ENCODE results near the gene DCD. TPM values are rescaled to one million over a fixed set of nuclear protein-coding genes. Genes with fewer than 3 reads are reported as not detected.
"Not testable (repeated sequence)": the region's sequence is repeated elsewhere in the genome, so short reads cannot be mapped to it uniquely, and the experiment has no call there.

Gene DCD
- total RNA-seq, 1 donor from 2014 or later: not detected

DNA sequence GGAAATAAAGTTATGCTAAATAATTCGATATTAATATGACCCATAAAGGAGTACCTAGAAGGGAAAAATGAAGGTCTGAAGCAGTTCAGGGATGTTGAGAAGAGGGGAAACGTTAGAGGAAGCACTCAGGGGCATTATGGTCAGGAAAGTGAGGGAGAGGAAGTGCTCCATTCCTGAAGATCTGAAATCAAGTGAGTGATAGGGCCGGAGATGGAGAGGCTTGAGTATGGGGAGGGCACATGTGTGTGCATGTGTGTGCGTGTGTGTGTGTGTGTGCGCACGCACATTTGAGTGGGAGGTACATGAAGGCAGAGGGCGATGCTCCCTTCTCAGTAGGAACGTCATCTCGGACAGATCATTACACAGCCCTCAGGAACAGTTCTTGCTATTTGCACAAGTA is 4.9 kb upstream of the DCD start:
- Histone ChIP-seq H3K27ac (no peak overlapping the region), H3K36me3 (no peaks in the 10 kb centered on the region), H3K27me3 (no peaks in the 10 kb centered on the region), H3K4me1 (no peaks in the 10 kb centered on the region), H3K4me3 (no peak overlapping the region), H3K9me3 (no peaks in the 10 kb centered on the region)
- intact Hi-C loops (cut with DNase I): no loop called here
- no peak for TF ChIP-seq CTCF (IDR thresholded peaks at IDR 0.05)
- DNase-seq (ENCODE audit: low spot score in 2 of 2): no peak

GRCh38 chr12:54650889-54651288 is 2.7 kb upstream of the DCD start:
- H3K9me3 ChIP-seq: no peaks in the 10 kb centered on the region
- TF ChIP-seq CTCF (IDR thresholded peaks at IDR 0.05): no peak
- DNase-seq (ENCODE audit: low spot score in 2 of 2): no peak
- no peak overlapping the region for H3K27ac ChIP-seq
- intact Hi-C loops (cut with DNase I): no loop called here
- no peaks in the 10 kb centered on the region for H3K4me1 ChIP-seq
- no peaks in the 10 kb centered on the region for H3K36me3 ChIP-seq
- H3K4me3 ChIP-seq: no peak overlapping the region
- no peaks in the 10 kb centered on the region for H3K27me3 ChIP-seq

GRCh38 chr12:54650409-54650808 is 2.2 kb upstream of the DCD start:
- intact Hi-C loops (cut with DNase I): no loop called here
- no peaks in the 10 kb centered on the region for H3K36me3 ChIP-seq
- H3K4me3 ChIP-seq: no peak overlapping the region
- H3K27me3 ChIP-seq: no peaks in the 10 kb centered on the region
- H3K9me3 ChIP-seq: no peaks in the 10 kb centered on the region
- no peak for DNase-seq (ENCODE audit: low spot score in 2 of 2)
- no peak for TF ChIP-seq CTCF (IDR thresholded peaks at IDR 0.05)
- no peaks in the 10 kb centered on the region for H3K4me1 ChIP-seq
- H3K27ac ChIP-seq: no peak overlapping the region

DNA sequence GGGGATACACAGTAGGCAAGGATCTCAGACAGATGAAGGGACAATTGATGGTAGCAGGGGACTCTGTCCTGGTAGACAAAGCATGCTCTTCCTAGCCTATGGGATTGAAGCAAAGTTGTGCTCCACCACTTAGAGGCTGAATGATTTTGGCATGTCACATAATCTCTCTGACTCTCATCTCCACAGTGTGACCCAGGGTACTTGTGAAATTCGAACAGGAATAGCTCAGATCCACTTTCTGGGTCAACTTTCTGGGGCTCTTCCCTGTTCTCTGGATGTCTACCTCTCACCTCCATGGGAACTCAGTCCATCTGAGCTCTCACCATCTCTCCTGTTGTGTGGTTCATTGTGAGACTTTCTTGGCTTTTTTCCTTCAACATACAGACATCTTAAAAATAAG is 1.7 kb upstream of the DCD start:
- no peak for DNase-seq (ENCODE audit: low spot score in 2 of 2)
- H3K4me1 ChIP-seq: no peaks in the 10 kb centered on the region
- no peak overlapping the region for H3K4me3 ChIP-seq
- H3K27me3 ChIP-seq: no peaks in the 10 kb centered on the region
- no peak for TF ChIP-seq CTCF (IDR thresholded peaks at IDR 0.05)
- no peaks in the 10 kb centered on the region for H3K36me3 ChIP-seq
- intact Hi-C loops (cut with DNase I): no loop called here
- H3K27ac ChIP-seq: no peak overlapping the region
- H3K9me3 ChIP-seq: no peaks in the 10 kb centered on the region

DNA sequence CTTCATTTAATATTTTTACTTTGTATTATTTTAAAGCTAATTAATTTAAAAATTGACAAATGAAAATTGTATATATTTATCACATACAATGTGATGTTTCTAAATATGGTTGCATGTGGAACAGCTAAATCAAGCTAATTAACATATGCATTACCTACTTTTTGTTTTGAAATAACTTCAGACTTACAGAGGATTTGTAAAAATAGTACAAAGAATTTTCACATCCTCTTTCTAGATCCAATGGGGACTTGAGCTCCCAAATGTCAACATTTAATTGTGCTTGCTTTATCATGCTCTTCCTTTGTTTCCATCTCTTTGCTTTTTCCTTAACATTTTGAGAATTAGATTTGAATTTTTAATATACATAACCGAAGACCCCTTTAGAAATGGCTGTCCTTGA is 6.6 kb downstream of the DCD start:
- Histone ChIP-seq H3K4me3 (no peak overlapping the region), H3K36me3 (no peaks in the 10 kb centered on the region), H3K27ac (no peak overlapping the region), H3K27me3 (no peaks in the 10 kb centered on the region), H3K9me3 (no peaks in the 10 kb centered on the region), H3K4me1 (no peaks in the 10 kb centered on the region)
- no peak for DNase-seq (ENCODE audit: low spot score in 2 of 2)
- intact Hi-C loops (cut with DNase I): no loop called here
- TF ChIP-seq CTCF (IDR thresholded peaks at IDR 0.05): no peak

DNA sequence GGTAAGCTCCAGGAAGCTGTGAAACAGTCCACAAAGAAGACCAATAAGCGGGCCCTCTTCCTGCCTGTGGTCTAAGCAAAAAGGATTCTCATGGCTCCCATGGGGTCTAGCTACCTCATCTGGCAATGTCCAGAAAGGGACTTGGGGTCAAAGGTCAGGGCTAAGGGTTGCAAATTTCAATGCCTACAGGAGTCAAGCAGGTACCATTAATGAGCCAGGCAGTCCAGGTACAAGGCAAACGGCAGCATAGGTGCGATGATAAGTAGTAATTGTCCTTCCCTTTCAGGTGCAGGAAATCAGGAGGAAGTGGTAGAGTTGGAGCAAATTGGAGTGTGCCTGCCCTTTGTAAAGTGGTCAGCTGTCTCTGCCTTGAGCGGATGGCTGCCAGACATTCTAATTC is 7.1 kb downstream of the DCD start:
- intact Hi-C loops (cut with DNase I): no loop called here
- Histone ChIP-seq H3K36me3 (no peaks in the 10 kb centered on the region), H3K4me1 (no peaks in the 10 kb centered on the region), H3K27ac (no peak overlapping the region), H3K4me3 (no peak overlapping the region), H3K9me3 (no peaks in the 10 kb centered on the region), H3K27me3 (no peaks in the 10 kb centered on the region)
- DNase-seq (ENCODE audit: low spot score in 2 of 2): no peak
- no peak for TF ChIP-seq CTCF (IDR thresholded peaks at IDR 0.05)

DNA sequence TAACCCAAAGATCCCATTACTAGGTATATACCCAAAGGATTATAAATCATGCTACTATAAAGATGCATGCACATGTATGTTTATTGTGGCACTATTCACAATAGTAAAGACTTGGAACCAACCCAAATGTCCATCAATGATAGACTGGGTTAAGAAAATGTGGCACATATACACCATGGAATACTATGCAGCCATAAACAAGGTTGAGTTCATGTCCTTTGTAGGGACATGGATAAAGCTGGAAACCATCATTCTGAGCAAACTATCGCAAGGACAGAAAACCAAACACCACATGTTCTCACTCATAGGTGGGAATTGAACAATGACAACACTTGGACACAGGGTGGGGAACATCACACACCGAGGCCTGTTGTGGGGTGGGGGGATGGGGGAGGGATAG is 9.1 kb downstream of the DCD start:
- DNase-seq (ENCODE audit: low spot score in 2 of 2); intact Hi-C loops (cut with DNase I); H3K36me3 ChIP-seq; H3K4me3 ChIP-seq; H3K27me3 ChIP-seq; H3K27ac ChIP-seq; H3K4me1 ChIP-seq; H3K9me3 ChIP-seq: not testable (repeated sequence)
